Measurements from ENCODE around the gene WNT5B. TPM values are rescaled to one million over a fixed set of nuclear protein-coding genes. Genes with fewer than 3 reads are reported as not detected.

WNT5B gene
- total RNA-seq, 1 donor from 2014 or later, result 88.7 TPM

- no peak for TF ChIP-seq CTCF (IDR thresholded peaks at IDR 0.05)
- DNase-seq (ENCODE audit: extremely low spot score, unreplicated experiment), result no peak
- no peak overlapping the region for H3K27ac Mint-ChIP-seq (ENCODE audit: unreplicated experiment)
- H3K9me3 Mint-ChIP-seq (ENCODE audit: unreplicated experiment), result no peaks in the 10 kb centered on the region
- H3K4me1 Mint-ChIP-seq (ENCODE audit: unreplicated experiment), result peaks cover 35% of the 10 kb centered on the region
- no peak overlapping the region for H3K4me3 Mint-ChIP-seq (ENCODE audit: unreplicated experiment)
- no peaks in the 10 kb centered on the region for H3K27me3 Mint-ChIP-seq (ENCODE audit: unreplicated experiment)
- peaks cover 16% of the 10 kb centered on the region for H3K36me3 Mint-ChIP-seq (ENCODE audit: unreplicated experiment)
Measured at GRCh38 chr12:1633459-1633858, 4.4 kb downstream of the WNT5B start.

- no peak for DNase-seq (ENCODE audit: extremely low spot score, unreplicated experiment)
- Mint-ChIP-seq H3K27ac (ENCODE audit: unreplicated experiment) (no peak overlapping the region), H3K4me1 (ENCODE audit: unreplicated experiment) (peaks cover 30% of the 10 kb centered on the region), H3K9me3 (ENCODE audit: unreplicated experiment) (no peaks in the 10 kb centered on the region), H3K4me3 (ENCODE audit: unreplicated experiment) (no peak overlapping the region), H3K36me3 (ENCODE audit: unreplicated experiment) (peaks cover 19% of the 10 kb centered on the region), H3K27me3 (ENCODE audit: unreplicated experiment) (no peaks in the 10 kb centered on the region)
- TF ChIP-seq CTCF (IDR thresholded peaks at IDR 0.05), result no peak
Measured at GRCh38 chr12:1634149-1634548, 5.1 kb downstream of the WNT5B start.

- H3K27me3 Mint-ChIP-seq (ENCODE audit: unreplicated experiment), result no peaks in the 10 kb centered on the region
- H3K36me3 Mint-ChIP-seq (ENCODE audit: unreplicated experiment), result peaks cover 19% of the 10 kb centered on the region
- H3K4me1 Mint-ChIP-seq (ENCODE audit: unreplicated experiment), result peaks cover 24% of the 10 kb centered on the region
- H3K9me3 Mint-ChIP-seq (ENCODE audit: unreplicated experiment), result no peaks in the 10 kb centered on the region
- H3K27ac Mint-ChIP-seq (ENCODE audit: unreplicated experiment), result no peak overlapping the region
- no peak overlapping the region for H3K4me3 Mint-ChIP-seq (ENCODE audit: unreplicated experiment)
- peak; percentile 87 for TF ChIP-seq CTCF (IDR thresholded peaks at IDR 0.05)
- DNase-seq (ENCODE audit: extremely low spot score, unreplicated experiment), result peak; percentile 88
Measured at GRCh38 chr12:1634590-1635191, 5.7 kb downstream of the WNT5B start.

GRCh38 chr12:1635301-1636095 is 6.5 kb downstream of the WNT5B start:
- Mint-ChIP-seq H3K4me3 (ENCODE audit: unreplicated experiment) (no peak overlapping the region), H3K36me3 (ENCODE audit: unreplicated experiment) (peaks cover 22% of the 10 kb centered on the region), H3K27ac (ENCODE audit: unreplicated experiment) (no peak overlapping the region), H3K27me3 (ENCODE audit: unreplicated experiment) (no peaks in the 10 kb centered on the region), H3K9me3 (ENCODE audit: unreplicated experiment) (no peaks in the 10 kb centered on the region), H3K4me1 (ENCODE audit: unreplicated experiment) (peaks cover 19% of the 10 kb centered on the region)
- TF ChIP-seq CTCF (IDR thresholded peaks at IDR 0.05), result no peak
- DNase-seq (ENCODE audit: extremely low spot score, unreplicated experiment), result no peak

GRCh38 chr12:1638203-1638602 is 9.2 kb downstream of the WNT5B start:
- H3K4me3 Mint-ChIP-seq (ENCODE audit: unreplicated experiment), result no peak overlapping the region
- H3K9me3 Mint-ChIP-seq (ENCODE audit: unreplicated experiment), result no peaks in the 10 kb centered on the region
- H3K27me3 Mint-ChIP-seq (ENCODE audit: unreplicated experiment), result no peaks in the 10 kb centered on the region
- peaks cover 29% of the 10 kb centered on the region for H3K36me3 Mint-ChIP-seq (ENCODE audit: unreplicated experiment)
- H3K27ac Mint-ChIP-seq (ENCODE audit: unreplicated experiment), result no peak overlapping the region
- no peak for TF ChIP-seq CTCF (IDR thresholded peaks at IDR 0.05)
- H3K4me1 Mint-ChIP-seq (ENCODE audit: unreplicated experiment), result peaks cover 5% of the 10 kb centered on the region
- no peak for DNase-seq (ENCODE audit: extremely low spot score, unreplicated experiment)

Data from osteocyte (in vitro differentiated cells).